Endothelial cell of umbilical vein (primary cell): ENCODE measurements around the gene ITPRID1. TPM values are rescaled to one million over a fixed set of nuclear protein-coding genes. Genes with fewer than 3 reads are reported as not detected.

Experiments
- BruUV-seq: library from RNA; stranded (reverse); fragments of 400-500 nt; replicated peaks from 2 replicates; lab custom pipeline; 2021; lab: Mats Ljungman, UMichigan
- CTCF ChIA-PET: fragments of 300-600, 350-600 bp; sonication (Branson Sonifier 250); formaldehyde crosslinking; loops from one replicate; lab custom pipeline; 2021; ENCODE audit warnings: antibody characterized with exemption, inconsistent platforms; lab: Charles Lee
- POLR2A ChIA-PET: fragments of 300-600, 350-600 bp; sonication (Branson Sonifier 250); formaldehyde crosslinking; loops from one replicate; lab custom pipeline; 2021; ENCODE audit warnings: antibody characterized with exemption, inconsistent platforms; lab: Charles Lee
- DNase-seq: peaks from one replicate; pipeline ENCODE4 v3.0.0-alpha.2; 2011; ENCODE audit warnings: low read depth, low spot score
- FAIRE-seq: peaks from 2 replicates; lab custom pipeline; 2011; peaks lifted over from hg19 to GRCh38; lab: Jason Lieb, UNC
- H2AFZ ChIP-seq: 2 replicates; pipeline ENCODE4 v1.6.0; 2012; ENCODE audit warnings: low read depth, low read length, control low read depth, inconsistent platforms
- H3K27ac ChIP-seq: 2 replicates; pipeline ENCODE4 v1.5.1; 2011; ENCODE audit warnings: low read depth, mild to moderate bottlenecking, control low read depth, low read length, moderate library complexity; ENCODE audit not compliant: insufficient read depth
- H3K27me3 ChIP-seq, 2 experiments: 2 replicates each; pipeline versions ENCODE4 v1.6.0 to v1.6.1; 2011; ENCODE audit warnings: low read length in 2 of 2, mixed read lengths in 1 of 2; ENCODE audit not compliant: control insufficient read depth in 2 of 2, insufficient read depth in 2 of 2
- H3K36me3 ChIP-seq, 2 experiments: 2 replicates in 1 of 2; 3 replicates in 1 of 2; pipeline ENCODE4 v1.5.1; 2011; ENCODE audit warnings: low read length in 2 of 2, mild to moderate bottlenecking in 1 of 2, moderate library complexity in 1 of 2; ENCODE audit not compliant: control insufficient read depth in 2 of 2, insufficient read depth in 2 of 2; ENCODE audit errors: extremely low read depth in 1 of 2
- H3K4me1 ChIP-seq: 3 replicates; pipeline ENCODE4 v1.5.1; 2011; ENCODE audit warnings: mild to moderate bottlenecking, low read length; ENCODE audit not compliant: control insufficient read depth, insufficient read depth; ENCODE audit errors: extremely low read depth
- H3K4me2 ChIP-seq: 2 replicates; pipeline ENCODE4 v1.6.1; 2011; ENCODE audit warnings: low read length, control low read depth, mixed read lengths; ENCODE audit not compliant: insufficient read depth
- H3K4me3 ChIP-seq, 3 experiments: fragments of 200-600 bp in 1 of 3; sonication (generic), shearing (Covaris generic) in 1 of 3; replicated peaks in 1 of 3; 2 replicates each; pipeline ENCODE4 v1.5.1; 2011 to 2016; ENCODE audit warnings: control low read depth in 3 of 3, low read length in 3 of 3, mild to moderate bottlenecking in 2 of 3, inconsistent platforms in 1 of 3, low read depth in 1 of 3, moderate library complexity in 1 of 3; ENCODE audit not compliant: insufficient read depth in 1 of 3
- H3K79me2 ChIP-seq: 2 replicates; pipeline ENCODE4 v1.6.0; 2012; ENCODE audit warnings: low read length, inconsistent platforms; ENCODE audit not compliant: control insufficient read depth, insufficient read depth
- H3K9ac ChIP-seq: replicated peaks from 2 replicates; pipeline ENCODE3; 2011; ENCODE audit warnings: low read length, control low read depth; ENCODE audit not compliant: insufficient read depth; ENCODE audit errors: extremely low read depth
- H3K9me1 ChIP-seq: replicated peaks from 3 replicates; pipeline ENCODE4 v1.6.0; 2011; ENCODE audit warnings: mild to moderate bottlenecking, low read length; ENCODE audit not compliant: control insufficient read depth, insufficient read depth; ENCODE audit errors: extremely low read depth
- H3K9me3 ChIP-seq: replicated peaks from 2 replicates; pipeline ENCODE4 v1.5.1; 2012; ENCODE audit warnings: low read length, inconsistent platforms; ENCODE audit not compliant: control insufficient read depth, insufficient read depth
- H4K20me1 ChIP-seq: replicated peaks from 2 replicates; pipeline ENCODE3; 2011; ENCODE audit warnings: mild to moderate bottlenecking, low read length; ENCODE audit not compliant: control insufficient read depth, insufficient read depth; ENCODE audit errors: extremely low read depth
- EZH2 ChIP-seq: IDR thresholded peaks from 2 replicates; pipeline ENCODE4 v1.6.1; 2012; ENCODE audit warnings: borderline replicate concordance, low read depth, mild to moderate bottlenecking, moderate library complexity, low read length, inconsistent platforms; ENCODE audit not compliant: severe bottlenecking
- FOS ChIP-seq: IDR thresholded peaks from 2 replicates; pipeline ENCODE4 v1.6.1; 2011; ENCODE audit warnings: mild to moderate bottlenecking, low read length, moderate library complexity, borderline replicate concordance; ENCODE audit not compliant: insufficient read depth
- GATA2 ChIP-seq: IDR thresholded peaks from 2 replicates; pipeline ENCODE4 v1.7.0; 2011; ENCODE audit warnings: low read depth, mild to moderate bottlenecking, moderate library complexity, mixed read lengths, low read length; ENCODE audit not compliant: insufficient read length, insufficient read depth
- JUN ChIP-seq: IDR thresholded peaks from 2 replicates; pipeline ENCODE4 v1.6.1; 2011; ENCODE audit warnings: borderline replicate concordance, low read depth; ENCODE audit not compliant: insufficient read length, insufficient read depth
- MYC ChIP-seq: IDR thresholded peaks from one replicate; pipeline ENCODE4 v1.6.1; 2011; ENCODE audit warnings: mild to moderate bottlenecking, low read depth, low read length
- POLR2A ChIP-seq: IDR thresholded peaks from 2 replicates; pipeline ENCODE4 v1.6.1; 2012; ENCODE audit warnings: low read depth, mild to moderate bottlenecking, control low read depth, low read length
- POLR2AphosphoS5 ChIP-seq: IDR thresholded peaks from 2 replicates; pipeline ENCODE4 v1.6.1; 2012; ENCODE audit warnings: low read depth, mild to moderate bottlenecking, control low read depth, low read length, moderate library complexity; ENCODE audit not compliant: insufficient read depth
- dilution Hi-C: fragments of 300-500 bp; cut with MboI; formaldehyde crosslinking; loops from one replicate; pipeline ENCODE4 v1.15.0; 2019; ENCODE audit warnings: low sequenced_read_pairs; ENCODE audit not compliant: extremely low pct_ligation_motif_present
- intact Hi-C: fragments of 100-400 bp; cut with micrococcal nuclease; formaldehyde crosslinking; loops from one replicate; pipeline ENCODE4 v1.10.0; 2022
- polyA plus RNA-seq, 4 experiments: library from polyadenylated mRNA; depleted of rRNA in 3 of 4; stranded (reverse) in 3 of 4; unstranded in 1 of 4; fragments of >200 nt; gene quantifications; 2 replicates each; pipeline versions ENCODE4 v1.2.1 to v1.2.3, GENCODE V29; 2011 to 2012; ENCODE audit warnings: missing spikeins in 1 of 4
- total RNA-seq: library from RNA; stranded (reverse); gene quantifications from 2 replicates; pipeline ENCODE4 v1.2.3, GENCODE V29; 2021
- TF ChIP-seq, protein P1 (sequence below): IDR thresholded peaks from 2 replicates; pipeline ENCODE4 v1.6.1; 2011; ENCODE audit not compliant: insufficient read depth, insufficient read length
- TF ChIP-seq, protein P2 (sequence below), 2 donors: IDR thresholded peaks; 1 replicate in 1 of 2; 2 replicates in 1 of 2; pipeline ENCODE4 v1.5.1; 2011; ENCODE audit warnings: low read length in 2 of 2, mild to moderate bottlenecking in 2 of 2, moderate library complexity in 2 of 2, control low read depth in 1 of 2, inconsistent platforms in 1 of 2, low read depth in 1 of 2; ENCODE audit not compliant: insufficient read depth in 1 of 2; ENCODE audit errors: extremely low read depth in 1 of 2

The ITPRID1 gene
- total and polyA plus RNA-seq, 2 donors (not counting 3 experiments of a cell fraction or from before 2014, with no cell fraction given), result not detected

DNA sequence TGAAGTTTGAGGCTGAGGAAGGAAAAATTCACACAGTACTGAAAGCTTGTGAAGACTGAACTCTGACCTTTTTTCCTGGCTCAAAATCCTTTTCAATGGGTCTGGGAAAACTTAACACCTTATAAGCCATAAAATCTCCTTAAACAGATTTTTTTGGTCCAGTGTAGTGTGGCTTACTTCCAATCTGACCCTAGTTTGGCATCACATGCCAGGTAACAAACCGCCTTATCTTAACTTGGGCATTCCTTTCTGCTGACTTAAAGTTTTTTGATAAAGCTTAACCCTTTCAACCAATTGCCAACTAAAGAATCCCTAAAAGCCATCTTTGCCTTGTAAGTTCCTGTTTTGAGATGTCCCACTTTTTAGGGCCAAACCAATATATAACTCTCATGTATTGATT is 13.2 kb upstream of the ITPRID1 start:
- H3K4me3 ChIP-seq, result no peak overlapping the region
- no peaks in the 10 kb centered on the region for H3K9me3 ChIP-seq
- H3K4me1 ChIP-seq, result no peaks in the 10 kb centered on the region
- H4K20me1 ChIP-seq, result no peaks in the 10 kb centered on the region
- DNase-seq (no peak), FAIRE-seq (no peak)
- no peaks in the 10 kb centered on the region for H3K36me3 ChIP-seq
- ChIA-PET POLR2A (no interaction called here), CTCF (no interaction called here)
- TF ChIP-seq EZH2, result no peak
- no peak for TF ChIP-seq FOS
- TF ChIP-seq POLR2AphosphoS5, result no peak
- TF ChIP-seq JUN, result no peak
- TF ChIP-seq, protein P1, sequence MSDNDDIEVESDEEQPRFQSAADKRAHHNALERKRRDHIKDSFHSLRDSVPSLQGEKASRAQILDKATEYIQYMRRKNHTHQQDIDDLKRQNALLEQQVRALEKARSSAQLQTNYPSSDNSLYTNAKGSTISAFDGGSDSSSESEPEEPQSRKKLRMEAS, result no peak
- TF ChIP-seq MYC, result no peak
- TF ChIP-seq, protein P2, sequence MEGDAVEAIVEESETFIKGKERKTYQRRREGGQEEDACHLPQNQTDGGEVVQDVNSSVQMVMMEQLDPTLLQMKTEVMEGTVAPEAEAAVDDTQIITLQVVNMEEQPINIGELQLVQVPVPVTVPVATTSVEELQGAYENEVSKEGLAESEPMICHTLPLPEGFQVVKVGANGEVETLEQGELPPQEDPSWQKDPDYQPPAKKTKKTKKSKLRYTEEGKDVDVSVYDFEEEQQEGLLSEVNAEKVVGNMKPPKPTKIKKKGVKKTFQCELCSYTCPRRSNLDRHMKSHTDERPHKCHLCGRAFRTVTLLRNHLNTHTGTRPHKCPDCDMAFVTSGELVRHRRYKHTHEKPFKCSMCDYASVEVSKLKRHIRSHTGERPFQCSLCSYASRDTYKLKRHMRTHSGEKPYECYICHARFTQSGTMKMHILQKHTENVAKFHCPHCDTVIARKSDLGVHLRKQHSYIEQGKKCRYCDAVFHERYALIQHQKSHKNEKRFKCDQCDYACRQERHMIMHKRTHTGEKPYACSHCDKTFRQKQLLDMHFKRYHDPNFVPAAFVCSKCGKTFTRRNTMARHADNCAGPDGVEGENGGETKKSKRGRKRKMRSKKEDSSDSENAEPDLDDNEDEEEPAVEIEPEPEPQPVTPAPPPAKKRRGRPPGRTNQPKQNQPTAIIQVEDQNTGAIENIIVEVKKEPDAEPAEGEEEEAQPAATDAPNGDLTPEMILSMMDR (IDR thresholded peaks at IDR 0.05; ENCODE audit: extremely low read depth in 1 of 2, insufficient read depth in 1 of 2, low read depth in 1 of 2, low read length in 2 of 2), result no peak
- TF ChIP-seq POLR2A, result no peak
- no peak for TF ChIP-seq GATA2
- H3K9ac ChIP-seq, result no peak overlapping the region
- no peaks in the 10 kb centered on the region for H3K27me3 ChIP-seq
- intact Hi-C loops, result no loop called here
- H3K4me2 ChIP-seq, result no peak overlapping the region
- no peaks in the 10 kb centered on the region for H3K79me2 ChIP-seq
- no peak overlapping the region for H2AFZ ChIP-seq
- H3K27ac ChIP-seq, result no peak overlapping the region
- dilution Hi-C loops, result no loop called here
- no peaks in the 10 kb centered on the region for H3K9me1 ChIP-seq
- no TSS peak for BruUV-seq
